HEK293 (cell line): ENCODE data around the gene LALBA.

Experiments
- BCL11A ChIP-seq: fragments of 450-650 bp; formaldehyde crosslinking; IDR thresholded peaks from 2 replicates; pipeline ENCODE4 v1.5.1; 2016; ENCODE audit warnings: low read depth, missing biosample characterization, missing genetic modification characterization
- YY1 ChIP-seq: fragments of 450-650 bp; formaldehyde crosslinking; IDR thresholded peaks from 2 replicates; pipeline ENCODE4 v1.5.1; 2018; ENCODE audit warnings: missing biosample characterization, missing genetic modification characterization
- ZBTB8A ChIP-seq: fragments of 450-650 bp; formaldehyde crosslinking; IDR thresholded peaks from 2 replicates; pipeline ENCODE4 v1.5.1; 2016; ENCODE audit warnings: missing biosample characterization, missing genetic modification characterization
- ZNF530 ChIP-seq: fragments of 450-650 bp; formaldehyde crosslinking; IDR thresholded peaks from 2 replicates; pipeline ENCODE4 v1.5.1; 2016; ENCODE audit warnings: low read depth, missing biosample characterization, missing genetic modification characterization
- TF ChIP-seq, protein P1 (sequence below): fragments of 450-650 bp; formaldehyde crosslinking; IDR thresholded peaks from 2 replicates; pipeline ENCODE4 v1.5.1; 2016; ENCODE audit warnings: missing biosample characterization, missing genetic modification characterization
- TF ChIP-seq, protein P2 (sequence below): fragments of 450-650 bp; IDR thresholded peaks from 2 replicates; pipeline ENCODE4 v1.5.1; 2018; ENCODE audit warnings: missing biosample characterization, mild to moderate bottlenecking, missing genetic modification characterization

DNA sequence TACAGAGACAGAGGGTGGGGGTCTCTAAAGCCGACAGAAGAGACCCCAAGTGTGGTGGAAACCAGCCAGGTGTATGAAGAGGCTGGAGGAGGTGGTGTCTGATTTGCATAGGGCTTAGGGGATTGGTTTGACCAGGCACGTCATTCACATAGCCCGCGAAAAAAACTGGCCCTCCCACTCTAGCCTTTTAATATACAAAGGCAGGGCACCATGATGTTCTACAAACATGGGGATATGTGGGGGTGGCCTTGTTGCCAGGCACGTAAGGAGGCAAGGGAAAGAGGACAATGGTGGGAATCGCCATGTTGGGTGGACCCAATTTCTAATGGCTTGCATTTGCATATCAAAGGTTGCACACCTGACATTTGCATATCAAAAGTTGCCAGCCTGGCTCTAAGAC lies 13.2 kb downstream of the LALBA start:
- TF ChIP-seq, protein P1, sequence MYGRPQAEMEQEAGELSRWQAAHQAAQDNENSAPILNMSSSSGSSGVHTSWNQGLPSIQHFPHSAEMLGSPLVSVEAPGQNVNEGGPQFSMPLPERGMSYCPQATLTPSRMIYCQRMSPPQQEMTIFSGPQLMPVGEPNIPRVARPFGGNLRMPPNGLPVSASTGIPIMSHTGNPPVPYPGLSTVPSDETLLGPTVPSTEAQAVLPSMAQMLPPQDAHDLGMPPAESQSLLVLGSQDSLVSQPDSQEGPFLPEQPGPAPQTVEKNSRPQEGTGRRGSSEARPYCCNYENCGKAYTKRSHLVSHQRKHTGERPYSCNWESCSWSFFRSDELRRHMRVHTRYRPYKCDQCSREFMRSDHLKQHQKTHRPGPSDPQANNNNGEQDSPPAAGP (tag by site-specific recombination): no peak
- TF ChIP-seq, protein P2, sequence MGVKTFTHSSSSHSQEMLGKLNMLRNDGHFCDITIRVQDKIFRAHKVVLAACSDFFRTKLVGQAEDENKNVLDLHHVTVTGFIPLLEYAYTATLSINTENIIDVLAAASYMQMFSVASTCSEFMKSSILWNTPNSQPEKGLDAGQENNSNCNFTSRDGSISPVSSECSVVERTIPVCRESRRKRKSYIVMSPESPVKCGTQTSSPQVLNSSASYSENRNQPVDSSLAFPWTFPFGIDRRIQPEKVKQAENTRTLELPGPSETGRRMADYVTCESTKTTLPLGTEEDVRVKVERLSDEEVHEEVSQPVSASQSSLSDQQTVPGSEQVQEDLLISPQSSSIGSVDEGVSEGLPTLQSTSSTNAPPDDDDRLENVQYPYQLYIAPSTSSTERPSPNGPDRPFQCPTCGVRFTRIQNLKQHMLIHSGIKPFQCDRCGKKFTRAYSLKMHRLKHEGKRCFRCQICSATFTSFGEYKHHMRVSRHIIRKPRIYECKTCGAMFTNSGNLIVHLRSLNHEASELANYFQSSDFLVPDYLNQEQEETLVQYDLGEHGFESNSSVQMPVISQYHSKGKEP: no peak
- TF ChIP-seq BCL11A (tag by site-specific recombination) (no peak), YY1 (no peak), ZNF530 (tag by site-specific recombination) (no peak), ZBTB8A (tag by site-specific recombination) (no peak)
